Neural progenitor cell (in vitro differentiated cells): ENCODE data around the gene RNF11. TPM values are rescaled to one million over a fixed set of nuclear protein-coding genes. Genes with fewer than 3 reads are reported as not detected.
"Not testable (repeated sequence)": the region's sequence is repeated elsewhere in the genome, so short reads cannot be mapped to it uniquely, and the experiment has no call there.

Experiments
- DNase-seq: peaks from one replicate; pipeline ENCODE4 v3.0.0-alpha.2; 2016; ENCODE audit warnings: low spot score
- H2AFZ ChIP-seq: fragments of 200-600 bp; sonication (generic); replicated peaks from 2 replicates; pipeline ENCODE4 v1.6.1; 2016; ENCODE audit warnings: antibody characterized with exemption
- H3F3A ChIP-seq: fragments of 200-600 bp; sonication (generic); 2 replicates; pipeline ENCODE4 v1.6.1; 2016; ENCODE audit warnings: antibody characterized with exemption, low read depth
- H3K27ac ChIP-seq: fragments of 200-600 bp; sonication (generic); 2 replicates; pipeline ENCODE4 v1.5.1; 2016; ENCODE audit warnings: mild to moderate bottlenecking
- H3K27me3 ChIP-seq: fragments of 200-600 bp; sonication (generic); 2 replicates; pipeline ENCODE4 v1.6.1; 2016; ENCODE audit warnings: mild to moderate bottlenecking, moderate library complexity
- H3K36me3 ChIP-seq: fragments of 200-600 bp; sonication (generic); 2 replicates; pipeline ENCODE4 v1.5.1; 2016
- H3K4me1 ChIP-seq: fragments of 200-600 bp; sonication (generic); 2 replicates; pipeline ENCODE4 v1.6.1; 2016; ENCODE audit warnings: mixed run types
- H3K4me2 ChIP-seq: fragments of 200-600 bp; sonication (generic); 2 replicates; pipeline ENCODE4 v1.6.1; 2016
- H3K4me3 ChIP-seq: fragments of 200-600 bp; sonication (generic); 2 replicates; pipeline ENCODE4 v1.5.1; 2016
- H3K79me2 ChIP-seq: fragments of 200-600 bp; sonication (generic); 2 replicates; pipeline ENCODE4 v1.6.1; 2016; ENCODE audit warnings: low read depth
- H3K9ac ChIP-seq: fragments of 200-600 bp; sonication (generic); 2 replicates; pipeline ENCODE4 v1.6.1; 2016
- H3K9me3 ChIP-seq: fragments of 200-600 bp; sonication (generic); 2 replicates; pipeline ENCODE4 v1.5.1; 2016; ENCODE audit warnings: low read depth
- H4K20me1 ChIP-seq: fragments of 200-600 bp; sonication (generic); 2 replicates; pipeline ENCODE4 v1.6.1; 2016; ENCODE audit warnings: low read depth
- H3K27ac Mint-ChIP-seq: 3 replicates; pipeline ENCODE4 v1.8.0; 2021; ENCODE audit warnings: mixed read lengths
- H3K27me3 Mint-ChIP-seq: 2 replicates; pipeline ENCODE4 v1.8.0; 2022; ENCODE audit warnings: low read depth, mild to moderate bottlenecking, inconsistent platforms, moderate library complexity, mixed read lengths; ENCODE audit not compliant: insufficient read depth
- H3K36me3 Mint-ChIP-seq: 3 replicates; pipeline ENCODE4 v1.8.0; 2021; ENCODE audit warnings: mixed read lengths
- H3K4me1 Mint-ChIP-seq: 3 replicates; pipeline ENCODE4 v1.8.0; 2021; ENCODE audit warnings: mixed read lengths
- H3K4me3 Mint-ChIP-seq: 3 replicates; pipeline ENCODE4 v1.8.0; 2021; ENCODE audit warnings: mild to moderate bottlenecking, moderate library complexity, mixed read lengths
- H3K9me3 Mint-ChIP-seq: 3 replicates; pipeline ENCODE4 v1.8.0; 2020; ENCODE audit warnings: mixed read lengths
- CTCF ChIP-seq: fragments of 200-600 bp; sonication (generic); IDR thresholded peaks from 2 replicates; pipeline ENCODE4 v1.5.1; 2017; ENCODE audit warnings: antibody characterized with exemption, mild to moderate bottlenecking
- EZH2 ChIP-seq: fragments of 200-600 bp; sonication (generic); IDR thresholded peaks from 2 replicates; pipeline ENCODE4 v1.6.1; 2017; ENCODE audit warnings: antibody characterized with exemption, mild to moderate bottlenecking, moderate library complexity
- EZH2phosphoT487 ChIP-seq: fragments of 200-600 bp; sonication (generic); IDR thresholded peaks from 2 replicates; pipeline ENCODE4 v1.6.1; 2017; ENCODE audit warnings: antibody characterized with exemption
- total RNA-seq: library from RNA; depleted of rRNA; stranded (reverse); fragments of >200 nt; gene quantifications from 2 replicates; pipeline ENCODE4 v1.2.3, GENCODE V29; 2015; ENCODE audit warnings: low replicate concordance

RNF11 gene
- total RNA-seq, 1 donor from 2014 or later, result 108 TPM

GRCh38 chr1:51249445-51249844, 13.4 kb downstream of the RNF11 start:
- H3K27me3 ChIP-seq, result no peaks in the 10 kb centered on the region
- H3K4me2 ChIP-seq, result no peak overlapping the region
- Mint-ChIP-seq H3K27ac (no peak overlapping the region), H3K36me3 (peaks cover 8% of the 10 kb centered on the region), H3K9me3 (peaks cover 5% of the 10 kb centered on the region), H3K4me3 (no peak overlapping the region), H3K4me1 (no peaks in the 10 kb centered on the region), H3K27me3 (no peaks in the 10 kb centered on the region)
- H3K9me3 ChIP-seq, result no peaks in the 10 kb centered on the region
- no peaks in the 10 kb centered on the region for H3F3A ChIP-seq
- H3K79me2 ChIP-seq, result peaks cover 99% of the 10 kb centered on the region
- H3K9ac ChIP-seq, result no peak overlapping the region
- H4K20me1 ChIP-seq, result peaks cover 68% of the 10 kb centered on the region
- no peaks in the 10 kb centered on the region for H3K4me1 ChIP-seq
- no peak overlapping the region for H3K27ac ChIP-seq
- H3K4me3 ChIP-seq, result no peak overlapping the region
- no peak overlapping the region for H2AFZ ChIP-seq
- no peak for DNase-seq
- H3K36me3 ChIP-seq, result no peaks in the 10 kb centered on the region
- TF ChIP-seq EZH2phosphoT487, result no peak
- TF ChIP-seq CTCF, result no peak
- TF ChIP-seq EZH2, result no peak

- H3K4me1 ChIP-seq, H3K36me3 Mint-ChIP-seq, H3K27me3 Mint-ChIP-seq, DNase-seq, H3K4me3 Mint-ChIP-seq, H2AFZ ChIP-seq, H3K27ac ChIP-seq, H3K27ac Mint-ChIP-seq, H3K4me3 ChIP-seq, H3K9me3 Mint-ChIP-seq, H3K4me1 Mint-ChIP-seq, H3K36me3 ChIP-seq, H3K9ac ChIP-seq, H3K9me3 ChIP-seq, H3K27me3 ChIP-seq, H3K4me2 ChIP-seq, H3F3A ChIP-seq: not testable (repeated sequence)
- Histone ChIP-seq H3K79me2 (peaks cover 99% of the 10 kb centered on the region), H4K20me1 (peaks cover 68% of the 10 kb centered on the region)
These were observed 14.7 kb downstream of the RNF11 start for GRCh38 chr1:51250729-51251128.

GRCh38 chr1:51251165-51251564, 15.1 kb downstream of the RNF11 start:
- not testable (repeated sequence) for H3K27ac Mint-ChIP-seq, H3K27ac ChIP-seq, H3K36me3 ChIP-seq, H3K4me1 Mint-ChIP-seq, H3F3A ChIP-seq, H3K9me3 ChIP-seq, H3K4me2 ChIP-seq, H3K4me3 ChIP-seq, DNase-seq, H3K9ac ChIP-seq, H3K4me1 ChIP-seq, H3K27me3 Mint-ChIP-seq, H3K4me3 Mint-ChIP-seq, H3K36me3 Mint-ChIP-seq, H2AFZ ChIP-seq, H3K9me3 Mint-ChIP-seq, H3K27me3 ChIP-seq
- Histone ChIP-seq H4K20me1 (peaks cover 67% of the 10 kb centered on the region), H3K79me2 (peaks cover 99% of the 10 kb centered on the region)

DNA sequence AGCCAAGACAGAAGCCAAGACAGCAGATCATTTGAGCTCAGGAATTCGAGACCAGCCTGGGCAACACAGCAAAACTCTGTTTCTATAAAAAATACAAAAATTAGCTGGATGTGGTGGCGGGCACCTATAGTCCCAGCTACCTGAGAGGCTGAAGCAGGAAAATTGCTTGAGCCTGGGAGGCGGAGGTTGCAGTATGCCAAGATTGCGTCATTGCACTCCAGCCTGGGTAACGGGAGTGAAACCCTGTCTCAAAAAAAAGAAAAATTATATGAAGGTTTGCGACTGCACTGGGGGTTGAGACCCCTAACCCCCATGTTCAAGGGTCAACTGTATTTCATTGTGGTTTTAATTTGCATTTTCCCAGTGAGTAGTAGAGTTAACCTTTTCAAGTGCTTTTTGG, 16.3 kb downstream of the RNF11 start:
- Histone ChIP-seq H3K4me1 (peaks cover 5% of the 10 kb centered on the region), H3K4me2 (no peak overlapping the region), H4K20me1 (peaks cover 67% of the 10 kb centered on the region), H3F3A (no peaks in the 10 kb centered on the region), H2AFZ (no peak overlapping the region), H3K9me3 (no peaks in the 10 kb centered on the region), H3K27me3 (no peaks in the 10 kb centered on the region), H3K4me3 (no peak overlapping the region), H3K79me2 (peaks cover 99% of the 10 kb centered on the region), H3K36me3 (no peaks in the 10 kb centered on the region), H3K9ac (no peak overlapping the region), H3K27ac (no peak overlapping the region)
- Mint-ChIP-seq H3K9me3 (peaks cover 5% of the 10 kb centered on the region), H3K4me1 (peaks cover 3% of the 10 kb centered on the region), H3K27ac (no peak overlapping the region), H3K4me3 (no peak overlapping the region), H3K36me3 (peaks cover 6% of the 10 kb centered on the region), H3K27me3 (no peaks in the 10 kb centered on the region)
- TF ChIP-seq EZH2 (no peak), CTCF (no peak), EZH2phosphoT487 (no peak)
- DNase-seq, result no peak
